ENCODE results near the gene TRAPPC1.

DNA sequence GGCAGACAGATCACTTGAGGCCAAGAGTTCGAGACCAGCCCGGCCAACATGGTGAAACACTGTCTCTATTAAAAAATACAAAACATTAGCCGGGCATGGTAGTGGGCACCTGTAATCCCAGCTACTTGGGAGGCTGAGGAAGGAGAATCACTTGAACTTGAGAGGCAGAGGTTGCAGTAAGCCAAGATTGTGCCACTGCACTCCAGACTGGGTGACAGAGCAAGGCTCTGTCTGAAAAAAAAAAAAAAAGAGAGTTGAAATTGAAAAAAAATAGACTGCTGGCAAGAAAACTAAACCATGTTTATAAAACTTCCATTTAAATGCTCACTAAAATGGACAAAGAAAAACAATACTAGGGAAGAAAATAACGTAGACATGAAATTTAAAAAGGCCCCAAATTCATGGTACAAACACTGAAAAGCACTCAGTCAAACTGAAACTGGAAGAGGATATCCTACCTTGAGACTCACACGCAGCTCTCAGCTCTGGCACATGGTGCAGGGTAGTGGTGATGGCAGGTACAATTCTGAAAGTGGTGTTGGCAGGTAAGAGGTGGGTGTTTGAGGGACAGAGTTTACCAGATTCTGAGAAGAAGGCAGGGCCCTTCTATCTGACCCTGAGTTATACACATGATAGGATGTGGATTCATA lies 19.5 kb upstream of the TRAPPC1 start:
- TF ChIP-seq, protein P1, sequence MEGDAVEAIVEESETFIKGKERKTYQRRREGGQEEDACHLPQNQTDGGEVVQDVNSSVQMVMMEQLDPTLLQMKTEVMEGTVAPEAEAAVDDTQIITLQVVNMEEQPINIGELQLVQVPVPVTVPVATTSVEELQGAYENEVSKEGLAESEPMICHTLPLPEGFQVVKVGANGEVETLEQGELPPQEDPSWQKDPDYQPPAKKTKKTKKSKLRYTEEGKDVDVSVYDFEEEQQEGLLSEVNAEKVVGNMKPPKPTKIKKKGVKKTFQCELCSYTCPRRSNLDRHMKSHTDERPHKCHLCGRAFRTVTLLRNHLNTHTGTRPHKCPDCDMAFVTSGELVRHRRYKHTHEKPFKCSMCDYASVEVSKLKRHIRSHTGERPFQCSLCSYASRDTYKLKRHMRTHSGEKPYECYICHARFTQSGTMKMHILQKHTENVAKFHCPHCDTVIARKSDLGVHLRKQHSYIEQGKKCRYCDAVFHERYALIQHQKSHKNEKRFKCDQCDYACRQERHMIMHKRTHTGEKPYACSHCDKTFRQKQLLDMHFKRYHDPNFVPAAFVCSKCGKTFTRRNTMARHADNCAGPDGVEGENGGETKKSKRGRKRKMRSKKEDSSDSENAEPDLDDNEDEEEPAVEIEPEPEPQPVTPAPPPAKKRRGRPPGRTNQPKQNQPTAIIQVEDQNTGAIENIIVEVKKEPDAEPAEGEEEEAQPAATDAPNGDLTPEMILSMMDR (IDR thresholded peaks at IDR 0.05; ENCODE audit: insufficient read depth, low read depth, low read length): no peak
- no peak for TF ChIP-seq EZH2 (IDR thresholded peaks at IDR 0.05; ENCODE audit: insufficient read depth, low read length)

Data from astrocyte (in vitro differentiated cells and primary cell).